HepG2 (cell line): ENCODE data around the gene RPL41. TPM values are rescaled to one million over a fixed set of nuclear protein-coding genes. Genes with fewer than 3 reads are reported as not detected.

ENCODE experiments used
- FOSL1 ChIP-seq: sonication (generic); formaldehyde crosslinking; IDR thresholded peaks from 2 replicates; pipeline ENCODE4 v1.9.0; 2021; ENCODE audit warnings: missing genetic modification reagents, borderline replicate concordance
- PAX8 ChIP-seq: sonication (generic); formaldehyde crosslinking; IDR thresholded peaks from 2 replicates; pipeline ENCODE4 v1.8.0; 2022; ENCODE audit warnings: mild to moderate bottlenecking, missing genetic modification reagents, borderline replicate concordance
- RFX1 ChIP-seq: fragments of 450-650 bp; IDR thresholded peaks from 2 replicates; pipeline ENCODE4 v1.6.1; 2017
- SALL2 ChIP-seq: sonication (generic); formaldehyde crosslinking; IDR thresholded peaks from 2 replicates; pipeline ENCODE4 v1.8.1; 2023; ENCODE audit warnings: mild to moderate bottlenecking, missing genetic modification reagents, inconsistent platforms
- SRF ChIP-seq: IDR thresholded peaks from 2 replicates; pipeline ENCODE4 v1.6.1; 2011; ENCODE audit warnings: mild to moderate bottlenecking, low read depth, low read length, moderate library complexity
- ZBTB7A ChIP-seq: sonication (generic); formaldehyde crosslinking; IDR thresholded peaks from 2 replicates; pipeline ENCODE4 v1.8.0; 2022; ENCODE audit warnings: mild to moderate bottlenecking, missing genetic modification reagents
- ZFP90 ChIP-seq: sonication (generic); formaldehyde crosslinking; IDR thresholded peaks from 2 replicates; pipeline ENCODE4 v1.8.0; 2022; ENCODE audit warnings: missing genetic modification reagents, mild to moderate bottlenecking, inconsistent platforms, borderline replicate concordance
- ZKSCAN1 ChIP-seq: fragments of 150-350 bp; IDR thresholded peaks from 2 replicates; pipeline ENCODE4 v1.6.1; 2014; ENCODE audit warnings: low read length
- ZNF382 ChIP-seq: sonication (generic); formaldehyde crosslinking; IDR thresholded peaks from 2 replicates; pipeline ENCODE4 v1.5.0; 2020; ENCODE audit warnings: missing genetic modification reagents, mild to moderate bottlenecking, borderline replicate concordance
- ZNF772 ChIP-seq: sonication (generic); formaldehyde crosslinking; IDR thresholded peaks from 2 replicates; pipeline ENCODE4 v1.5.0; 2020; ENCODE audit warnings: mild to moderate bottlenecking, missing genetic modification reagents
- ZNF790 ChIP-seq: sonication (generic); formaldehyde crosslinking; IDR thresholded peaks from 2 replicates; pipeline ENCODE4 v1.8.0; 2022; ENCODE audit warnings: missing genetic modification reagents, mild to moderate bottlenecking, borderline replicate concordance
- polyA plus RNA-seq, 8 experiments: library from polyadenylated mRNA; depleted of rRNA in 3 of 8; stranded (reverse) in 7 of 8; unstranded in 1 of 8; fragments of >200 nt; fragmentation: Illumina TruSeq in 4 of 8; extraction: Trizol in 4 of 8; gene quantifications; 2 replicates each; pipeline versions ENCODE4 v1.2.1 to v1.2.3, GENCODE V29; 2011 to 2016; ENCODE audit warnings: low read depth in 4 of 8, missing spikeins in 1 of 8, mixed read lengths in 1 of 8; ENCODE audit not compliant: insufficient read depth in 1 of 8
- total RNA-seq, 5 experiments: library from RNA; depleted of rRNA; stranded (reverse); fragments of >200 nt; fragmentation: Illumina TruSeq; extraction: Trizol; gene quantifications; 2 replicates each; pipeline ENCODE4 v1.2.3, GENCODE V29; 2016; ENCODE audit warnings: low read depth in 1 of 5
- TF ChIP-seq, protein P1 (sequence below): sonication (generic); formaldehyde crosslinking; conservative IDR thresholded peaks from 2 replicates; pipeline ENCODE4 v1.8.0; 2022; ENCODE audit warnings: mild to moderate bottlenecking, moderate library complexity, missing genetic modification reagents
- TF ChIP-seq, protein P2 (sequence below): sonication (generic); formaldehyde crosslinking; IDR thresholded peaks from 2 replicates; pipeline ENCODE4 v1.5.0; 2020; ENCODE audit warnings: mild to moderate bottlenecking, missing genetic modification reagents, borderline replicate concordance
- TF ChIP-seq, protein P3 (sequence below): sonication (generic); formaldehyde crosslinking; IDR thresholded peaks from 2 replicates; pipeline ENCODE4 v1.4.0; 2020; ENCODE audit warnings: missing genetic modification reagents
- TF ChIP-seq, protein P4 (sequence below): sonication (generic); formaldehyde crosslinking; IDR thresholded peaks from 2 replicates; pipeline ENCODE4 v1.5.0; 2020; ENCODE audit warnings: missing genetic modification reagents
- TF ChIP-seq, protein P5 (sequence below): sonication (generic); IDR thresholded peaks from 2 replicates; pipeline ENCODE4 v1.6.1; 2016; ENCODE audit warnings: low read depth, borderline replicate concordance
- TF ChIP-seq, protein P6 (sequence below): IDR thresholded peaks from 2 replicates; pipeline ENCODE4 v1.6.1; 2016; ENCODE audit warnings: missing compliant biosample characterization, missing genetic modification reagents, borderline replicate concordance

RPL41 gene
- total and polyA plus RNA-seq, 2 of the 13 experiments (the other 11 are each of a cell fraction or from before 2014, with no cell fraction given) = 4,012 to 7,670 TPM

DNA sequence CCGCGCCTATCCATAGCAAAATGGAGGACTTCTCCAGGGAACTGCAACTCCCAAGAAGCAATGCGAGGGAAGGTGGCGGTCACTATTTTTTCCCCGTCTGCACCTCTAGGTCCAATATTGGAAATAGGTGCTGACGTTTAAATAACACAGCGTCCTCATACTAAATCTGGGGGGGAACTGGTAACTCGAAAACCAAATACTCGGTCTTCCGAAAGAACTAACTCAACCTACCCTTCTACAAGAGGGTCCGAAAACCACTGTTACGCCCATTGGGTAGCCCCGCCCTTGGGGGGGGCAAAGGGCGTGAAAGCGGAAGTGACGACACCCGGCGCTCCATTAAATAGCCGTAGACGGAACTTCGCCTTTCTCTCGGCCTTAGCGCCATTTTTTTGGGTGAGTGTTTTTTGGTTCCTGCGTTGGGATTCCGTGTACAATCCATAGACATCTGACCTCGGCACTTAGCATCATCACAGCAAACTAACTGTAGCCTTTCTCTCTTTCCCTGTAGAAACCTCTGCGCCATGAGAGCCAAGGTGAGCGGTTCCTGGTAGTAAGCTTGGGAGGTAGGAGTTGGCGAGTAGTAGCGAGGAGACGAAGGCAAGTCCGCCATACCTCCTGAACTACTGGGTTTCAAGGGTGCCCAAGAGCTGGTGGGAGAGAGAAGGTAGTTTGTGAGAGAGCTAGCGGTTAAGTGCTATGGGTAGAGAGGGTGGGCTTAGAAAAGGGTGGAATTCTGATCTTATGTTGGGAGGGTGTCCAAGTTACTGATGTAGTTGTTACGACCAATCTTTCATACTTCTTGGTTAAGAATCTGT, at the start of gene RPL41 (continued):
- TF ChIP-seq, protein P1, sequence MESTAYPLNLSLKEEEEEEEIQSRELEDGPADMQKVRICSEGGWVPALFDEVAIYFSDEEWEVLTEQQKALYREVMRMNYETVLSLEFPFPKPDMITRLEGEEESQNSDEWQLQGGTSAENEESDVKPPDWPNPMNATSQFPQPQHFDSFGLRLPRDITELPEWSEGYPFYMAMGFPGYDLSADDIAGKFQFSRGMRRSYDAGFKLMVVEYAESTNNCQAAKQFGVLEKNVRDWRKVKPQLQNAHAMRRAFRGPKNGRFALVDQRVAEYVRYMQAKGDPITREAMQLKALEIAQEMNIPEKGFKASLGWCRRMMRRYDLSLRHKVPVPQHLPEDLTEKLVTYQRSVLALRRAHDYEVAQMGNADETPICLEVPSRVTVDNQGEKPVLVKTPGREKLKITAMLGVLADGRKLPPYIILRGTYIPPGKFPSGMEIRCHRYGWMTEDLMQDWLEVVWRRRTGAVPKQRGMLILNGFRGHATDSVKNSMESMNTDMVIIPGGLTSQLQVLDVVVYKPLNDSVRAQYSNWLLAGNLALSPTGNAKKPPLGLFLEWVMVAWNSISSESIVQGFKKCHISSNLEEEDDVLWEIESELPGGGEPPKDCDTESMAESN (CRISPR knock-in tag) = peak; percentile 58; the same call in 1 of the 2 replicates
- TF ChIP-seq RFX1 = no peak
- no peak for TF ChIP-seq ZKSCAN1
- TF ChIP-seq, protein P2, sequence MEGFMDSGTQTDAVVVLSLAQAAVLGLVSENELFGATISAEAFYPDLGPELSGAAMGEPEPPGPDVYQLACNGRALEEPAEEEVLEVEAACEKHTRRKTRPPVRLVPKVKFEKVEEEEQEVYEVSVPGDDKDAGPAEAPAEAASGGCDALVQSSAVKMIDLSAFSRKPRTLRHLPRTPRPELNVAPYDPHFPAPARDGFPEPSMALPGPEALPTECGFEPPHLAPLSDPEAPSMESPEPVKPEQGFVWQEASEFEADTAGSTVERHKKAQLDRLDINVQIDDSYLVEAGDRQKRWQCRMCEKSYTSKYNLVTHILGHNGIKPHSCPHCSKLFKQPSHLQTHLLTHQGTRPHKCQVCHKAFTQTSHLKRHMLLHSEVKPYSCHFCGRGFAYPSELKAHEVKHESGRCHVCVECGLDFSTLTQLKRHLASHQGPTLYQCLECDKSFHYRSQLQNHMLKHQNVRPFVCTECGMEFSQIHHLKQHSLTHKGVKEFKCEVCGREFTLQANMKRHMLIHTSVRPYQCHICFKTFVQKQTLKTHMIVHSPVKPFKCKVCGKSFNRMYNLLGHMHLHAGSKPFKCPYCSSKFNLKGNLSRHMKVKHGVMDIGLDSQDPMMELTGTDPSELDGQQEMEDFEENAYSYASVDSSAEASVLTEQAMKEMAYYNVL = no peak; the same call in 1 of the 2 replicates
- peak; percentile 86 for TF ChIP-seq ZFP90 (CRISPR knock-in tag)
- TF ChIP-seq, protein P3, sequence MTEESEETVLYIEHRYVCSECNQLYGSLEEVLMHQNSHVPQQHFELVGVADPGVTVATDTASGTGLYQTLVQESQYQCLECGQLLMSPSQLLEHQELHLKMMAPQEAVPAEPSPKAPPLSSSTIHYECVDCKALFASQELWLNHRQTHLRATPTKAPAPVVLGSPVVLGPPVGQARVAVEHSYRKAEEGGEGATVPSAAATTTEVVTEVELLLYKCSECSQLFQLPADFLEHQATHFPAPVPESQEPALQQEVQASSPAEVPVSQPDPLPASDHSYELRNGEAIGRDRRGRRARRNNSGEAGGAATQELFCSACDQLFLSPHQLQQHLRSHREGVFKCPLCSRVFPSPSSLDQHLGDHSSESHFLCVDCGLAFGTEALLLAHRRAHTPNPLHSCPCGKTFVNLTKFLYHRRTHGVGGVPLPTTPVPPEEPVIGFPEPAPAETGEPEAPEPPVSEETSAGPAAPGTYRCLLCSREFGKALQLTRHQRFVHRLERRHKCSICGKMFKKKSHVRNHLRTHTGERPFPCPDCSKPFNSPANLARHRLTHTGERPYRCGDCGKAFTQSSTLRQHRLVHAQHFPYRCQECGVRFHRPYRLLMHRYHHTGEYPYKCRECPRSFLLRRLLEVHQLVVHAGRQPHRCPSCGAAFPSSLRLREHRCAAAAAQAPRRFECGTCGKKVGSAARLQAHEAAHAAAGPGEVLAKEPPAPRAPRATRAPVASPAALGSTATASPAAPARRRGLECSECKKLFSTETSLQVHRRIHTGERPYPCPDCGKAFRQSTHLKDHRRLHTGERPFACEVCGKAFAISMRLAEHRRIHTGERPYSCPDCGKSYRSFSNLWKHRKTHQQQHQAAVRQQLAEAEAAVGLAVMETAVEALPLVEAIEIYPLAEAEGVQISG = peak; percentile 97
- TF ChIP-seq FOSL1 (CRISPR knock-in tag) = no peak
- TF ChIP-seq ZNF790 (CRISPR knock-in tag) = no peak
- no peak for TF ChIP-seq ZNF382 (CRISPR knock-in tag)
- TF ChIP-seq, protein P4, sequence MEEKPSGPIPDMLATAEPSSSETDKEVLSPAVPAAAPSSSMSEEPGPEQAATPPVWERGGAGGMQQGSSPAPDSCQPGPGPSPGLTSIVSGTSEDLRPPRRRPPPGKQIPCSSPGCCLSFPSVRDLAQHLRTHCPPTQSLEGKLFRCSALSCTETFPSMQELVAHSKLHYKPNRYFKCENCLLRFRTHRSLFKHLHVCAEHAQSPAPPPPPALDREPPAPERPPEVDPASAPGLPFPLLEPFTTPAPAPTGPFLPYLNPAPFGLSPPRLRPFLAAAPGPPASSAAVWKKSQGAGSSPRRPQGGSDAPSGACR (CRISPR knock-in tag) = peak; percentile 45; the same call in 1 of the 2 replicates
- TF ChIP-seq ZNF772 (CRISPR knock-in tag) = peak; percentile 66; the same call in 1 of the 2 replicates
- 0 out of 2 replicates have a peak, but pooled peaks have one; percentile 77 for TF ChIP-seq SALL2 (CRISPR knock-in tag)
- TF ChIP-seq SRF = peak; percentile 39; the same call in 1 of the 2 replicates
- TF ChIP-seq, protein P5, sequence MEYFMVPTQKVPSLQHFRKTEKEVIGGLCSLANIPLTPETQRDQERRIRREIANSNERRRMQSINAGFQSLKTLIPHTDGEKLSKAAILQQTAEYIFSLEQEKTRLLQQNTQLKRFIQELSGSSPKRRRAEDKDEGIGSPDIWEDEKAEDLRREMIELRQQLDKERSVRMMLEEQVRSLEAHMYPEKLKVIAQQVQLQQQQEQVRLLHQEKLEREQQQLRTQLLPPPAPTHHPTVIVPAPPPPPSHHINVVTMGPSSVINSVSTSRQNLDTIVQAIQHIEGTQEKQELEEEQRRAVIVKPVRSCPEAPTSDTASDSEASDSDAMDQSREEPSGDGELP = no peak
- TF ChIP-seq ZBTB7A = no peak
- 0 out of 2 replicates have a peak, but pooled peaks have one; percentile 38 for TF ChIP-seq PAX8
- TF ChIP-seq, protein P6, sequence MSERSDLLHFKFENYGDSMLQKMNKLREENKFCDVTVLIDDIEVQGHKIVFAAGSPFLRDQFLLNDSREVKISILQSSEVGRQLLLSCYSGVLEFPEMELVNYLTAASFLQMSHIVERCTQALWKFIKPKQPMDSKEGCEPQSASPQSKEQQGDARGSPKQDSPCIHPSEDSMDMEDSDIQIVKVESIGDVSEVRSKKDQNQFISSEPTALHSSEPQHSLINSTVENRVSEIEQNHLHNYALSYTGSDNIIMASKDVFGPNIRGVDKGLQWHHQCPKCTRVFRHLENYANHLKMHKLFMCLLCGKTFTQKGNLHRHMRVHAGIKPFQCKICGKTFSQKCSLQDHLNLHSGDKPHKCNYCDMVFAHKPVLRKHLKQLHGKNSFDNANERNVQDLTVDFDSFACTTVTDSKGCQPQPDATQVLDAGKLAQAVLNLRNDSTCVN = peak; percentile 76; the same call in 1 of the 2 replicates
